ENCODE results near the gene NECAB2.
"Not testable (repeated sequence)": the region's sequence is repeated elsewhere in the genome, so short reads cannot be mapped to it uniquely, and the experiment has no call there.

The NECAB2 gene

DNA sequence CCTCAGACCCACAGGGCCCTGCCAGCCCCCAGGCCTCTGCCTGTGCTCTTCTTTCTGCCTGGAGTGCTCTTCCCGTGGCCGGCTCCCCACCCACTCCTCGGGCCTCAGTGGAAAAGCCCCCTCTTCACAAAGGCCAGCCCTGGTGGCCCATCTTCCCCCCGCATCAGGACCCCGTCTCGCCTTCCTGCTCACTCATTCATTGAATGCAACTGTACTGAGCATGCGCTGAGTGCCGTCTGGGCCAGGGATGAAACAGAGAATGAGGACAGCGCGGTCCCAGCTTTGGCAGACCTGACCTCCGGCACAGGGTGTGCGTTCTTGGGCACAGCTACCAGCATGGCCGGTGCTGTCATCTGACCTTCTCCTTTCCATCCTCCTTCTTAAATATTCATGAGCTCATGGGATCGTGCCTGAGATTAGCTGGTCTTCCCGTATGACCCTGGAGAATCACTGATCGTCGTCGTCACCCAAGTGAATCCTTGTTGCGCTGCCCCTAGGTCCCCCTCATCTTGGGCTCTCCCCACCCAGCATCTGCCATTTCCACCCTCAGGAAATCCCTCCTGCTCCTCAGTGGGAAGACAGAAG lies 31.4 kb upstream of the NECAB2 start:
- no peak for DNase-seq

DNA sequence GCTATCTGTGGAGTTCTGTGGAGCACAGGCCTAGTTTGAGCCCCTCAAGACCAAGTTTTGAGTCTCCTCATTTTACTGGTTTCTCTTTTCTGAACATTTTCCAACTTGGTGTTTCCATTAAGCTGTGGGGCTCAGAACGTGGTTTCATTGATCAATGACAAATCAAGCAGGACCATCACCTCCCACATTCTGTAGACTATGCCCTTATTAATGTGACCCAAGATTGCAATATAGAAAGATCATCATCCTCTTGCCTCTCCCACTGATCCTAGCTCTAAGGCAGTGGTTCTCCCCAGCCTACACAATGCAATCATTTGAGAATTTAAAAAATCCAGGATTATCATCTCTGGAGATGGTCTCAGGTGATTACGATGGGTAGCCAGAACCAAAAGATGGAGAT lies 30.8 kb upstream of the NECAB2 start:
- DNase-seq = no peak

DNA sequence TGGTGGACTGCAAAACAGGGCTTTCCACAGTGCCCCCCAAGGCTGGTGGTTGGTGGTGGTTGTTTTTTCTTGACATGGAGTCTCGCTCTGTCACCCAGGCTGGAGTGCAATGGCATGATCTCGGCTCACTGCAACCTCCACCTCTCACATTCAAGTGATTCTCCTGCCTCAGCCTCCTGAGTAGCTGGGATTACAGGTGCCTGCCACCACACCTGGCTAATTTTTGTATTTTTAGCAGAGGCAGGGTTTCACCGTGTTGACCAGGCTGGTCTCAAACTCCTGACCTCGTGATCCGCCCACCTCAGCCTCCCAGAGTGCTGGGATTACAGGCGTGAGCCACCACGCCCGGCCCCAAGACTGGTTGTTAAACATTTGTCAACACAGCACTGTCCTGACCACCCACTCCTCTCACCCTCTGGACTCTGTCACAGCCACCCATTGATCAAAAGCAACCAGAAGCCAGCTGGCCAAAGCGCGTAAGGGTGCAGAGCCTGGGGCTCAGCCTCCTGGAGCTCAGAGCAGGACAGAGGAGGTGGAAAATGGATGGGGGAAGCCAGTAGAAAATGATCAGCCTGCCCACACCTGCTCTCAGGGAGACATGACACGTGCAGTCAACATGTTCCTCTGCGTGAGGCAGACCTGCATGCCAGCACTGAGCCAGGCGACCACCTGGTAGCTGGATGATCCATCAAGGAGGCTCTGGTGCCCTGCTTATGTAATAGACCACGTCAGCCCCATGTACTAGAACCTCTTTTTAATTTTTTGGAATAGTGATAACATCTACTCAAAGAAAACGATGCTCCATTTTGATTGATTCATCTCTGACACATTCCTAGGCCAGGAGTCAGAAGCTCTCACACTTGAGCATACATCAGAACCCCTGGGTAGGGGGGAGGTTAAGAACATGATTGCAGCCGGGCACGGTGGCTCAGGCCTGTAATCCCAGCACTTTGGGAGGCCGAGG lies 29.8 kb upstream of the NECAB2 start:
- no peak for DNase-seq

DNA sequence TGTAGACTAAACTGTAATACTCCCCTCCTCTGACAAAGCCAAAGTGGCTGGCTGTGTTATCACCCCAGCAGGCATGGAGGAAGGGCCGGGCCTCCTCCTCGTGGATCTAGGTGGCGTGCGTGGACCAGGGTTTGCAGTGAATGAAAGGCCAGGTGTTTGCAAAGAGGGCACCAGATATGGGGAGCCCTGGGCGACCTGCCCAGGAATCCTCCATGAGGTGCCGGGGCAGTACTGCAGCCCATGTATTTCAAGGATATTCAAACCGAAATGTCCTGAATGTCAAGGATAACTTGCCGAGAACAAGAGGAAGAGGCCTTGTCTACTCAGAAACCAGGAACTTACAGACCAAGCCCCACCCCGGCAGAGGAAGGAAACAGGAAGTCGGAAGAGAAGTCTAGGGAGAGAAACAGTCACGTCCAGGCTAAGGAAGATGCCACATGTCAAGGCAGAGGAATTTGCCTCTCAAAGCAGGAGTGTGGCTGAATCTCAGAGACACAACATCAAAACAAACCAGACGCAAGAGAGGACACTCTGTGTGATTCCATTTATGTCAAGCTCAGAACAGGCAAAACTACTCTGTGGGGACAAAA lies 28.7 kb upstream of the NECAB2 start:
- peak; percentile 15 for DNase-seq

DNA sequence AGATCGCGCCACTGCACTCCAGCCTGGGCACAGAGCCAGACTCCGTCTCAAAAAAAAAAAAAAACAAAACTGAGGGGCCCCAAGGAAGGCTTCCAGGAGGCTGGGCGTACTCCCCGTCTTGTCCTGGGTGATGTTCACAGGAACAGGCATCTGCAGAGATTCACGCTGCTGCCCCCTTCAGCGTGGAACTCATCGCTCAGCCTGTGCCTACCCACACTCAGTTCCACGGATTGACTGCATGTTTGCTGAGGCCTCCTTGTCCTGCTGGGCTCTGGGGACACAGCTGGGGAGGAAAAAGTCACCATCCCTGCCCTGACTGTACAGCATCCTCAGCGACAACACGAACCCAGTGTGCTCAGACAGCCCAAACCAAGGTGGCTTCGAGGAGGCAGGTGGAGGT lies 27.9 kb upstream of the NECAB2 start:
- no peak for DNase-seq

DNA sequence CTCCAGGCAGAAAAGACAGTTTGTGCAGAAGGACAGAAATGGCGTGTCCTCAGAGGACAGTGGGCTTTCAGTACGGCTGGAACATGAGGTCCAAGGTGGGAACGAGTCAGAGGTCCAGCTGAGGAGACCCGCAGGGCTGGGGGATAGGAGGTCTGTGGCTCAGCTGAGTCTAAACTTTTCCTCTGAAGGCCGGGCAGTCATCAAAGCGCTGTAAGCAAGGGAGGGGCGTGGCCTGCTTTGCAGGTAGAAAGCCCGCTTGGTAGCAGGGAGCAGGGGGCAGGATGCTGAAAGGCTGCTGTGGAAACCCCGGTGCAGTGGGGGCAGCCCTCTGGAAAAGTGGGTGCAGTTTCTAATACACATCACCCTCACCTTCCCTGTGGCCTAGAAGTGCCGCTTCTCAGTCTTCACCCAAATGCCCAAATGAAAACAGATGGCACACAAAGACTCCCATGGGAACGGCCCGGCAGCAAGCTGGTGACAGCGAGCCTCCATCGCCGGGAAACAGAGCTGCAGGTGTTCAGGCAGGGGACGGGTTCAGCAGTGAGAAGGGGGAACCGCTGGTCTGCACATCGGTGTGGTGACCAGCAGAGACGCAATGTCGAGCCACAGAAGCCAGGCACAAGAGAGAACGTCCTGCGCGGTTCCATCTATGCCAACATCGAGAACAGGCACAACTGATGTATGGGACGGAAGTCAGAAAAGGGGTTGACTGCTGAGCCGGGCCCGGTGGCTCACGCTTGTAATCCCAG lies 27.2 kb upstream of the NECAB2 start:
- DNase-seq = no peak

DNA sequence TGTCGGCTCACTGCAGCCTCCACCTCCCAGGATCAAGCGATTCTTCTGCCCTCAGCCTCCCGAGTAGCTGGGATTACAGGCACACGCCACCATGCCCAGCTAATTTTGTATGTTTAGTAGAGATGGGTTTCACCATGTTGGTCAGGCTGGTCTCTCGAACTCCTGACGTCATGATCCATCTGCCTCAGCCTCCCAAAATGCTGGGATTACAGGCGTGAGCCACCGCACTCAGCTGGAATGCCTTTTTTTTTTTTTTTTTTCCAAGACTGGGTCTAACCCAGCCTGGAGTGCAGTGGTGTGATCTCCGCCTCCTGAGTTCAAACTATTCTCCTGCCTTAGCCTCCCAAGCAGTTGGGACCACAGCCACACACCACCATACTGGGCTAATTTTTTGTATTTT lies 26.5 kb upstream of the NECAB2 start:
- not testable (repeated sequence) for DNase-seq

DNA sequence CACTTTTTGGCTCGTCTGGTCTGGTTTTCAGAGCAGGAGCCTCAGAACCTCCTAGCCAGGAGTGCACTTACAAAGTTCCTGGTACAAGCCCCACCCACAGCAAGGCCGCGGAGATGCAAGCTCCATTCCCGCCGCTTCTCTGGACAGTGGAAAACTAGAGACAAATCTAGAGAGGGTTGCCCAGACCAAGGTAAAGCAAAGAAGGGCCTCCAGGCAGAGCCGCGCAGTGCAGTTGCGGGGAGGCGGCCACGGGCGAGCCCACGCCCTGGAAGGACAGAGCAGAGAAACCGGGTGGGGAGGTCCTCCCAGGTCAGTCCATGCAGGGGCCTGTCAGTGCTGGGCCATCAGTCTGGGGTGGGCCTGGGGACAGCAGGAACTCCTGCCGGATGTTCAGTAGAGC lies 26.0 kb upstream of the NECAB2 start:
- no peak for DNase-seq

DNA sequence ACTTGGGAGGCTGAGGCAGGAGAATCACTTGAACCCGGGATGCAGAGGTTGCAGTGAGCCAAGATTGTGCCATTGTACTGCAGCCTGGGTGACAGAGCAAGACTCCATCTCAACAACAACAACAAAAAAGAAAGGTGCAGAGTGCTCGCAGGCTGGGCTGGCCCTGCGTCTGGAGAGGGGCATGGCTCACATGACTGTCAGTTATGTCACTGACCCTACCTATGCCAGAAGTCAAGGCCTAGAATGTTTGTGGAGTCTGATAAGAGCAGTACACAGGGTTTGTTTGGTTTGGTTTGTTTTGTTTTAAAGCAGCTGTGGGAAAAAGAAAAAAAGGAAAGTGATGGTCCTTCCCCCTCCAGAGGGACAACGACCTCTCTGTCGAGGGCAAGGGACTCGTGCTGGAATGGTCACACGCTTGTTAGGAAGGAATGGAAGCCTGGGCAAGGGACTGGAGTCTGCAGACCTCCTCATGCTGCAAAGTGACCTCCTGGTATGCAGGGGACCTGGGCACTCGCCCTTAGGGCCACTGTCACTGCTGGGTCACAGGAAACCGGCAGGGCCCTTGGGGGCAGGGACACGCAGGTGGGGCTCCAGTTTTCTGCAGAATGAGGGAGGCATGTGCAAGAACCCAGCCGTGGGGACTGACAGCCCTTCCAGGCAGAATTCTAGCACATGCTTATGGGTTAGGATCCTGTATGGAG lies 25.1 kb upstream of the NECAB2 start:
- no peak for DNase-seq

DNA sequence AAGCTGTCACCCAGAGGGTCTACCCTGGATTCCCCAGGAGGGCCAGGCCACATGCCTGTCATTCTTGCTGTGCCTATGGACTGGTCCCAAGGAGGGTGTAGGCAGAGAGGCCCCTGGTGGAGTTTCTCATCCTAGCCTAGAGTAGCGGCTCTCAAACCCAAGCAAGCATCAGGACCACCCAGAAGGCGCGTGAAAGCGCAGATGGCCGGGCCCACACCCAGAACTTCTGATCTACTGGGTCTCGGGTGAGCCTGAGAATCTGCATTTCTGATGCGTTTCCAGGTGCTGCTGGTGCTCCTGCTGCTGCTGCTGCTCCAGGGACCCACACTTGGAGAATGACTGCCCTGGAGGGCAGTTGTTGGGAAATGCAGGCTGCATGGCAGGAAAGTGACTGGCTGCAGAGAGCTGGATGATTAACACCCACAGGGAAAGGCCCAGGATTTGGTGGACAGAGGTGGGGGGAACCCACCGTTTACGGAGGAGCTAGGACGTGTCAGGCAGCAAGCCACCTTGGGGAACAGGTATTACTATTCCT lies 24.5 kb upstream of the NECAB2 start:
- no peak for DNase-seq

DNA sequence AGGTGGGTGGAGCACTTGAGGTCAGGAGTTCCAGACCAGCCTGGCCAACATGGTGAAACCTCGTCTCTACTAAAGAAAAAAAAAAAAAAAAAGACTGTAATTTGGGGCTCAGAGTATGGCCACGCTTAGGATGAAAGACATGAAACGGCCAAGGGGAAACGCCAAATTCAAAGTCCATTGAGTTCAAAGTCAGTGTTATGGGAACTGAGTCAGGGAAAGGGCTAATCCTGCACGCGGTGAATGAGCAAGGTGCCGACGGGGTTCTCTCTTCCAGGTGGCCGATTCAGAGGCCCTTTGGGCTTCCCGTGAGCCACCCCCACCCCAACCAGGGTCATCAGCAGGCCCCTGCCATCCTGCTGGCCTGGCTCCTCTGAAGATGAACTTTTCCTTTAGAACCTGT lies 22.5 kb upstream of the NECAB2 start:
- DNase-seq = no peak

DNA sequence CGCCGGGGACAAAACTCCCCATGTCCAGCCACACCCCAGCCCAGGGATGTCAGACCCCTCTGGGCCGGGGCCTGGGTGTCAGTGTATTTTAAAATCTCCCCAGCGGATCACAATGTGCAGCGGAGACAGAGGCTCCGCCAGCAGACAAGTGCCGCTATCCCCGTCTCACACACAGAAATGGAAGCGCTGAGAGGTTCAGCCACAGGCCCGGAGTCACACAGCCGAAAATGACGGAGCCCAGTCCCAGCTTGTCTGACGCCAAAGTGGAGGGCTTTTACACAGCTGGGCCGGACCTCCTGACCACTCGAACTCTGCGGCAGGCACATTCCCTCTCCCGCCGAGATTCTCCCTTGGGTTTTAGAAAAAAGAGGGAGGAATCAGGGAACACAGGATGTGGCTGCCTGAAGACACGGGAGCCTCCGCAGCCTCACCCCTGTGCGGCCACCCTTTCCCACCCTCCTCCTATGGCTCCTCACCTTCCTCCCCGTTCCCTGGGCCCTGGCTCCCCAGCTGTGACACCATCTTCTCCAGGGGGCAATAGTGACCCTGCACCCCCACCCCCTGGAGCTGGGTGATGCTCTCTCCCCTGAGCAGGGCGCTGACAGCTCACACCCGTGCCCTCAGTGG lies 21.8 kb upstream of the NECAB2 start:
- no peak for DNase-seq

DNA sequence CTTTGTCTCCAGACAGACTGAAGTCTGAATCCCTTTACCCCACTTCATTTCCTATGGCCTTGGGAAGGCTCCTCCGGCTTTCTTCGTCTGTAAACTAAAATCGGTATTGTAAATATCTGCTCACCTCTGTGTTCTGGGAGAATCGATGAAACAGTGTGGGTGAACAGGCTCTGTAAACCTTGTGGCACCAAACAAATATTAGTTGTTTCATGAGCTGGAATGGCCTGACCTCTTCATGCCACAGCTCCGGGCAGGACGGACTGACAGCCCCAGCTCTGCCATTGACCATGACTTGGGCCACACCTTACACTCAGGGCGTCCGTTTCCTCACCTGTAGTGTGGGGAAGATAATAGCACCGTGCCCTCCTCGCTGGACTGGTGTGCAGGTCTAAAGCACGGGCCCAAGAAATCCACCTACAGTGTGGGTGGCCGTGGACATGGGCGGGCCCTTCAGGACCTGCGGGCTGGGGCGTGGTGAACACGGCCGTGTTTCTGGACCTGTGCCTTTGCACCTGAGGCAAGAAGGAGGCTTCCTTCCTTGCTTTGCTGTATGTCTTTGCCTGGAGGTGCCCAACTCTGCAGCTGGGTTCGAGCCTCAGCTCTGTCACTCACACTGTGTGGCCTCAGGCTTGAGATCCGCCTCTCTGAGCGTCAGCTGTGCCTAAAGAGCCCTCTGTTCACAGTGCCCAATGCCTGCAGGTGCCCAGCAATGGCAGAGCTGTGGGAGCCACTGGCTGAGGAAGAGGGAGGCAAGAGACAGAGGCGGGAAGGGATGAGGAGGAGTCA lies 21.1 kb upstream of the NECAB2 start:
- no peak for DNase-seq

DNA sequence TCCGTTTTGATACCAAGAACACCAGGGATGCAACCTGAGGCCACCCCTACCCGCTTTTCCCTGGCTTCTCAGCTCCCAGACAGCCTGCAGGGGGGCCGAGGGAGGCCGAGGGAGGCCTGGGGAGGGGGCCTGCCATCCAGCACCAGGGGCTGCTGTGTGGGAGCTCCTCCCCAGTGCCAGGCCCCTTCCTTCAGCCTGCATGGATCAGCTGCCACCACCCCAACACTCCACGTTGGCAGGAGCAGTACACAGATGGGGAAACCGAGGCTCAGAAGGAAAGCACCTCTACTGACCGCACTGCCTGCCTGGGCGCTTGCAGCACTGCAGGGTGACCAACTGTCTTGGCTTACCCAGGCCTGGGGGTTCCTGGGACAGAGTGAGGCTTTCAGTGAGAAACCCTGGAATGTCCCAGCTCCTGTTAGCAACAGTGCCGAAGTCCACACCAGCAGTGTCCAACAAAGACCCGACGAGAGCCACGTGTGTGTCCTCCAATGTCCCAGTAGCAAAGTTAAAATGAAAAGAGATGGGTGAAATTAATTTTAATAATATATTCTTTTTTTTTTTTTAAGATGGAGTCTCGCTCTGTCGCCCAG lies 20.3 kb upstream of the NECAB2 start:
- no peak for DNase-seq

DNA sequence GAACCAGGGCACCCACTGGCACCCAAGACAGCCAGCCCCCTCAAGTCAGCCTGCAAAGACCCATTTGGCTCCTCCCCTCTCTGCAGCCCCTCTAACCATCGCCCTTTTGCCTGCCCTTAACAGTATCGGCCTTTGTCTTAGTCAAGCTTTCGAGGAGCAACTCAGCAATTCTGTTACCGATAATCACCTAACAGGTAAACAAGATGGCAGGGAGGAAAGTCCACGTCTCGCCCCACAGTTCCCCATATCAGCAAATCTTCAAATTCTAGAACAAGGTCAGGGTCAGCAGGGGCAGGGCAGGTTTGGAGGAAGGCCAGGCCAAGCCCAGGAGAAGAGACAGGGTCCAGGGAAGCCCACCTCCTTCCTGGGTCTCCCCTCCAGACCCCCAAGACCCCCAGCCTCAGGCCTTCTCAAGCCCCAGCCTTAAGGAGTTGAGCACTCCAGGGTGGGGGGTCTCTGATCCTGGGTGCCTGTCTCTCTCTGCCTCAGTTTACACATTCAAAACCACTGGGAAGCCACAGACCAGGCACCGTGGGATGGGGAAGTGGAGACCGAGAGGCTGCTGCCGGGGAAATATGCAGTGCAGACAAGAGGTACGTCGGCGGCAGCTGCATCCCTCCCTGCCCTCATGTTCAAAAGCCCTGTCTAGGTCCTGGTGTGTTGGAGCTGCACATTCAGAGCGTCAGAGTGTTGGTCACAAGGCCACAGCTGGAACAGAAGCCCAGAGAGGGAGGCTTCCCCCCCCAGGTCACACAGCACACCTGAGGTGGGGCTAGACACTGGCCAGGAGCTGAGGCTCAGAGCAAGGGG lies 18.9 kb upstream of the NECAB2 start:
- DNase-seq = no peak

DNA sequence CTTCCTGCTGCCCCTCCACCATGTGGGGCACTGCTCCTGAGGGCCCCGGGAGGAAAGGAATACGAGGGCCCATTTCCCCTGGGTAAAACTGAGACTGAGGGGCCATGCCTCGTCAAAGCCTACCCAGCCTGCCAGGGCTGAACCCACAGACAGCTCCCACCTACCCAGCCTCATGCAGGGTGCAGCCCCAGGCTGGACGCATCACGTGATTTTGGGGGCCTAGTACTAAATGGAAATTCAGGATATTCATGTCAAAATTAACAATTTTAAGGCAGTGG lies 18.4 kb upstream of the NECAB2 start:
- no peak for DNase-seq

DNA sequence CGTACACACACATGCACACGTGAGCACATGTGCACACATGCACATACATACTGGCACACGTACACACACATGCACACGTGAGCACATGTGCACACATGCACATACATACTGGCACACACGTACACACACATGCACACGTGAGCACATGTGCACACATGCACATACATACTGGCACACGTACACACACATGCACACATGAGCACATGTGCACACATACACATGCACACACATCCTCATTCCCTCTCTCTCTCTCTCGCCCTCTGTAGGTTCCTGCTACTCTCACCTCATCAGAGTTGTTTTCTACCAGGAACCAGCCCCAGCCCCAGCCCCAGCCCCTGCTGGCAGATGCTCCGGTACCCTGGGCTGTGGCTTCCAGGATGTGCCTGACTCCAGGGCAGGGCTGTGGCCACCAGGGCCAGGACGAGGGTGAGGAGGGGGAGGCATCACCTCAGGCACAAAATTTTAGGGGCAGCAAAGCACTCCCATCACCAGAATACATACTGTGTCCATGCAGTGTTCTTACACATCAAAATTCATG lies 17.1 kb upstream of the NECAB2 start:
- not testable (repeated sequence) for DNase-seq

DNA sequence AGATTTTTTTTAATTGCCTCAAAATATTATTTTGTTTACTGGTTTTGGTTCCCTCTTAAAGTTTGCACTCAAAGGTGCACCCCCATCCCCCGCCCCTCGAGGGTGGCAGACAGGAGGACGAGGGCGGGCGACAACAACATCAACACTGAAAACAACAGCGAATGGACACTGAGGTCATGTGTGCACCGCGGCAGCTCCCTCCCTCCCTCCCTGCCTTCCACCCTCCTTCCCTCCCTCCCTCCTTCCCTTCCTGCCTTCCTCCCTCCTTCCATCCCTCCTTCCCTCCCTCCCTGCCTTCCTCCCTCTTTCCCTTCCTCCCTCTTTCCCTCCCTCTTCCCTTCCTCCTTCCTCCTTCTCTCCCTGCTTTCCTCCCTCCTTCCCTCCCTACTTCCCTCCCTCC lies 16.5 kb upstream of the NECAB2 start:
- no peak for DNase-seq

DNA sequence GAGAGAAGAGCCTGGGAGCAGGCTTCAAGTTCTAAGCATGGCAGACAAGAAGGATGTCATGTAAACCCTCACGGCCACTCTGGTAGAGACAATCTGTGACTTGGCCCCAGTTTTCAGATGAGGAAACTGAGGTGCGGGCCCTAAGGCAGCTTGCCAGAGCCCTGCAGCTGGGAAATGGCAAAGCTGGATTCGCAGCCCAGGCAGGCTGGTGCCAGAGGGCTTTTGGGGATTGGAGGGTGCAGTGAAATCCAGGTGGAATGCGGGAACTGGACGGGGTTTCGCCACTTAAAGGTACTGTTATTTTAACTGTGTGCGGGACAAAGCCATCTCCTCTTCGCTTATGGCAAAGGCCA lies 15.5 kb upstream of the NECAB2 start:
- no peak for DNase-seq
